Measurements from ENCODE around the gene RBBP6.

The RBBP6 gene

DNA sequence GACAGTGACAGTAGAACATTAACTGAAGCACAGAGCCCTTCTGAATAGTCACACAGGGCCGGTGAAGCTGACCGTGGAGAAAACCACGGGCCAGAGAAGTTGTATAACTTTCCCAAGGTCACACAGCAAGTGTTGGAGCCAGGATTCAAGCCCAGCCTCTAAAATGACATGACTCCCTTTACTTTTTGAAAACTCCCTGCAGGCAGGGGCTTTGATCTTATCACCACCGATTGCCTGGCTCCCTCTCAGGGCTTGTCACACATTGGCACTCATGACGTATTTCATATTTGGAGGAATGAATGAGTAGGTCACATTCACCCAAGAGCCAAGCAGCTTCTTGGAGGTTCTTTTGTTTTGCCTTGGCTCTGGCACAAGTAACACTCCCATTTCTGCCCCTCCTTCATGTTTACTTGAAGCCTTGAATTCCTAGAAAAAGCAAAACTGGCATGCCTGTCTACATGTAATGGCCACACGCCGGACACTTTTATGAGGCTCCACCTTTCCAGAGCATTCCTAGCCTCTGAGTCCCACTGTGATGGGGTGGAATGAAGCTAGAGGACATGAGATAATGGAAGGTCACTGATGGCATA, 13.3 kb upstream of the RBBP6 start:
- no peak for DNase-seq

- DNase-seq: no peak
Observed at GRCh38 chr16:24526701-24527495, 12.5 kb upstream of the RBBP6 start.

DNA sequence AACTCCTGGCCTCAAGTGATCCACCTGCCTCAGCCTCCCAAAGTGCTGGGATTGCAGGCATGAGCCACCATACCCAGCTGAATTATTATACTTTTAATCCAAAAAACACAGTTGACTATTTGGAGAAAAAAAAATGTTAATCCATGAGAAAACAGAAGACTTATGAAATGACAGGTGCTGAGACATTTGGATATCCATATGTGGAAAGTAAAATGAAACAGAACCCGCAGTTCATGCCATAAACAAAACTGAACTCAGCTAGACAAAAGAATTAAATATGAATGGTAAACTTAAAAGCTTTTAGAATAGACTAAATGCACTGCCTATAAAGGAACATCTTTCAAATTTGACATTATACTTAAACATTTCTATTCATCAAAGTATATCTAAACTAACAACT, 8.2 kb upstream of the RBBP6 start:
- no peak for DNase-seq

DNA sequence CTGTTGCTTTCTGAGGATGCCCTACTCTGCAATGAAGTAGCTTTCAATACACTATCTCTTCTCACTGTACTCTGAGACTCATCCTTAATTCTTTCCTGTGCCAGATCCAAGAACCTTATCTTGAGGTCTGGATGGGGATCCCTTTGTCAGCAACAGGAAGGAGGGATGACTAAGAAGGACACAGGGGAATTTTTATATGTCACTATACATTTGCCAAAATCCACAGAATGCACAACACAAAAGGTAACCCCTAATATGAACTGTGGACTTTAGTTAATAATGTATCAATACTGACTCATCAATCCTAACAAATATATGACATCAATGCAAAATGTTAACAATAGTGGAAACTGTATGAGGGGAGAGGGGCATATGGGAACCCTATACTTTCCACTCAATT, 4.7 kb upstream of the RBBP6 start:
- no peak for DNase-seq

DNA sequence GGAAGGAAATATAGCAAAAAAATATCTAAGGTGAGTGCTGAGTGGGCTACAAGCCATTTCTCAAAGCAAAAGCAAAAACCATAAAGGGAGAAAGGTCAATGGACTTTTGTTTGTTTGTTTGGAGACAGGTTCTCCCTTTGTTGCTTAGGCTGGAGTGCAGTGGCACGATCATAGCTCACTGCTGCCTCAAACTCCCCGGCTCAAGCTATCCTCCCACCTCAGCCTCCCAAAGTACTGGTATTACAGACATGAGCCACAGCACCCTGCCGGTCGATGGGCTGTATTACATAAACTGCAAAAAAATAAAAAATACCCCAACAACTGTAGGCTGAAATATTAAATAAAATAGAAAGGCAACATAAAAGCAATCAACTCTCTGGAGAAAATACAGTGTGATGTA, 3.5 kb upstream of the RBBP6 start:
- DNase-seq: no peak

DNA sequence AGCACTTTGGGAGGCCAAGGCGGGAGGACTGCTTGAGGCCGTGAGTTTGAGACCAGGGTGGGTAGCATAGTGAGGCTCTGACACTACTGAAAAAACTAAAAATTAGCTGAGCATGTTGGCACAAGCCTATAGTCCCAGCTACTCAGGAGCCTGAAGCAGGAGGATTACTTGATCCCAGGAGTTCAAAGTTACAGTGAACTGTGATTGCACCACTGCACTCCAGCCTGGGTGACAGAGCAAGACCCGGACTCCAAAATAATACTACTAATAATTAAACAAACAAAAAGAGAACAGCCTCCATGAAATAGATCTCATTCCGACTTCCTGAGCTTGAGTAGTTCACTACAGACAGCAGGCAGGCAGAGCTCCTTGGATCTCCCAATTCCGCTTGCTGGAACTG, 2.7 kb upstream of the RBBP6 start:
- DNase-seq: no peak

DNA sequence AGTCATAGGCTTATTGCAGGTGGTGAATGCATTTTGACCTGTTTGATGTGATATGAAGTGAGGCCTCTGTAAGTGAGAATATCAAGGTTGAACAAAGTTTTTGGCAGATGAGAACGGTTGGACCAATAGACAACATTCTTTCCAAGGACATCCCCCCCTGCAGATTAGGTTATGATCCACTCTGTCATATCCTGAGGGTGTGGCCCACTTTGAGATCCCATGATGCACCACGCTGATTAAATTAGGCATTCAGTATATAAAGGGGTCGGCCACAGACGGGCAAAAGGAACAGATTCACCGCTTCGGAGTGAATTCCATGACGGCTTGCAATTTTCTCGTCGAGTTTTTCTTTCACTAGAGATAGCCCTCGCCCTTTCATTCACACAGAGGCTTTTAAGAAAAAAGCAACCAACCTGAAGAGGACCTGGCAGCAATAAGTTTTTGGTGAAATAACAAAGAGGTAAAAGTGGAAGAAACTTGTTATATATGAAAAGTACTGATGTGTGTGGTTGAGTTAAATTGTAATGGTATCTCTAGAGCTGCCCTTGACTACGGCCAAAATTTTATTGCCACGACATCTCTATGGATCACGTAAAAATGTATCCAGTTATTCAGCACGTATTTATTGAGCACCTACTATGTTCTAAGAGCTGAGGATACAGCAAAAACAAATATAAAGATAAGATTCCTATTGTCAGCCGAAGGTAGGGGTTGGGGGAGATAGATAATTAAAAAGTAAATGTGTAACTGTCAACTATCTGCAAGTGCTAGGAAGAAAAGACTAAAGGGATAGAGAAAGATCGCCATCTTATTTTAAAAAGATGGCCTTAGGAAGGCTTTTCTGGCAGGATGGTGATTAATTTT, 1.7 kb upstream of the RBBP6 start:
- no peak for DNase-seq

DNA sequence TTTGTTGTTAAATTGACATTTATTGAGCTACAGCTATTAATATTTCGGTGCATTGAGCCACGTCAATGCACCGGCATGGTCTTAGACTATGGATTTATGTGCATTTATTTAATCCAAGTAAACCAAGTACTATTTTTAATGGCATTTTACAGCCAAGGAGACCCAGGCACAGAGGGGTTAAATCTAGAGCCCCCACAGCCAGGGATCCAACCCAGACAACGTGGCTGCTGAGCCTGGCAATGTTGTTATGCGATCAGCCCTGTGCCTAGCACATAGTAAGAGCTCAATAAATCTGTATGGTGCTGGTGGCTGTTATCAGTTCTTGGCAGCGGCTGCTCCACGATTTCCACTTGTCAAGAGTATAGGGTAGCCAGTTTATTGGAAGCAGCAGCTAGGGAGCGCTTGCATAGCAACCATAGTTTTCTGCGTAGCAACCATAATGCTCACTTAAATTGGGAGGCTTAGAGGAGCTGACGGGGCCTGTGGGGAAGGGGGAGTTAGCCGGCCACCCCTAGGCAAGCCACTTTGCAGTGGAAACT, 541 bp upstream of the RBBP6 start:
- peak; percentile 67 for DNase-seq

DNA sequence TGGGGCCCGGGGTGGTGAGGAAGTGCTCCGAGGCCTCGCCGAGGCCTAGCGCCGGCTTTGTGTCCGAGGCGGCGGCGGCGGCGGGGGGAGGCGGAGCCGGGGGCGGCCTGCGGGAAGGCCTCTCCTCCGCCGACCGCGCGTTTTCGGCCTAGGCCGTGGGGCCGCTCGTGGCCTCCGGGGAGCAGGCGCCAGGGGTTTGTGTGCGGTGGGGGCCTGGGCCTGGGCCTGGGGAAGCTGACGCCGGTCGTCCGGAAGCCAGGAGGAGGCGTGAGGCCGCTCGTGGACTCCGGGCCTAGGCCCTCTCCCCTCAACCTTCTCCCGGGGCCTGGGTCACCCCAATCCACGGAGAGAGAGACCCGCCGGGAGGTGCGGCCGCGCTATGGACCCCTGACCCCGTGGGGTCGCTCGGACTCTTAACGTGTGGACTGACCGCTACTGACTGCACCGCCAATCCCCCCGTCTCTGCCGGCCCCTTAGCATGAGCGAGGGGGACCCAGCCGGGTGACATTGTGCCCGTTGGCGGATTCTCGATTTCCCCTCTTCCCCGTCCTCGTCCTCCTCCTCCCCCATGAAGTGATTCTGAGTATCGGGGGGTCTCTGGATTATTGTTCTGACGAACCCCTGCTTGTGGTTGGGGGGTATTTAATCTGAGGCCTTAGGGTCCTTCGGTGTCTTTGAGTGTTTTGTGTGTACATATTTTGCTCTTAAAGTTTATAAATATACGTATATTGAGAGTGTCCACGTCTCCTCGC, 660 bp downstream of the RBBP6 start:
- no peak for DNase-seq

GRCh38 chr16:24540602-24541210, 1.3 kb downstream of the RBBP6 start:
- DNase-seq: no peak

GRCh38 chr16:24541233-24541933, 2.0 kb downstream of the RBBP6 start:
- DNase-seq: no peak

GRCh38 chr16:24543949-24544348, 4.6 kb downstream of the RBBP6 start:
- DNase-seq: no peak

GRCh38 chr16:24544640-24545039, 5.3 kb downstream of the RBBP6 start:
- no peak for DNase-seq

DNA sequence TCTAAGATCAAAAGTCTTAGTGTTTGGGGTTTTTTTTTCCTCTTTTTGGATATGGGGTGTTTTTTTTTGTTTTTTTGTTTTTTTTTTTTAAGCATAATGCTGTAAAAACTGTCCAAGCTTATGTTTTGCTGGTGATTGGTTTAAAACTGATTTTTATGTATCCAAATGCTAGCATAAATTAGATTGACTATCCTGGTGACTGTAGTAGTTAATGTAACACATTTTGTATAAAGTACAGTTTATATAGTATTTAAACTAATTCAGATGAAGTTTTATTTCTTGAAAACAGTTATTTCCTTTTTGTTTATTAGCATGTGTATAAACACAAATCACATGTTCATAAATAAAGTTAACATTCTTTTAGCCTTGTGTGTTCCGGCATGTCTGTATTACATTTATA, 10.9 kb downstream of the RBBP6 start:
- DNase-seq: no peak

DNA sequence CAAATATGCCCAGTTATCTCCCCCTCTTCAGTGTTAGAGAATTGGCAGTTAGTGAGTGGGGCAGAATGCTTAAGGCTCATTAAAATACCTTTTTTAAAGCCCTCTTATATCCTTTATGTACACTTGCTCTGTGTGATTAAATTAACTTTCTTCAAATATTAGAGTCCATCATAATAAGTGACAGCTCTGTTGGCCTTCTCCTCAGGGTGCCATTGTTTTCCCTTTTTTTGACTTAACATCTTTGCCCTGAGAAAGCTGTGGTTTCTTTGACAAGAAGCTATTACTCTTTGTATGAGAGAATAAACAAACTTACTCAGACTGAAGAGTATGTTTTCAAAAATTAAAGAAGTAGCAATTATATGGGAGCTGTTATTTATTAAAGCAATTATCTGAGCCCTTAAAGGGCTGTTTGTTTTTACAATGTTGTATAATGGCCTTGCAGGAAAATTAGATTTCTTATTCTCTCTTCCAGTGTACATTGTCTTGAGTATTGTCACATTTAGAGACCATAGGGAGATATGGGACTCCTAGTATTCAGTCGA, 13.4 kb downstream of the RBBP6 start:
- peak; percentile 53 for DNase-seq

DNA sequence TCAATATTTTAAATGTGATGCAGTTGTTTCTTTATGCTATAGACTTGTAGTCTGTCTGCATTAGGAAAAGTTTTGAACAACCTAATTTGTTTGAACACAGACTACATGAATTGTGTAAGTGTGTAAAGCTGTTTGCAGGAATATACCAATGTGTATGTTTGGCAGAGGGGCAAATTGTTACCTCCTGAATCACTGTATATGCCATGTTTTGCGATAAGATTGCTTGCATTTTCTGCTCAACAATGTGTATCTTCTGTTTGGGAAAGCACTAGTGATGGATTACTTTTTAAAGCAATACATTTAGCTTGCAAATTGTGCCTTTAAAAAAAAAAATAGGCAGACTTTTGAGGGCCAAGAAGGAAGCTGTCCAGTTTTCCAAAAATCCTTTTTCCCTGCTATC, 14.6 kb downstream of the RBBP6 start:
- DNase-seq: no peak

DNA sequence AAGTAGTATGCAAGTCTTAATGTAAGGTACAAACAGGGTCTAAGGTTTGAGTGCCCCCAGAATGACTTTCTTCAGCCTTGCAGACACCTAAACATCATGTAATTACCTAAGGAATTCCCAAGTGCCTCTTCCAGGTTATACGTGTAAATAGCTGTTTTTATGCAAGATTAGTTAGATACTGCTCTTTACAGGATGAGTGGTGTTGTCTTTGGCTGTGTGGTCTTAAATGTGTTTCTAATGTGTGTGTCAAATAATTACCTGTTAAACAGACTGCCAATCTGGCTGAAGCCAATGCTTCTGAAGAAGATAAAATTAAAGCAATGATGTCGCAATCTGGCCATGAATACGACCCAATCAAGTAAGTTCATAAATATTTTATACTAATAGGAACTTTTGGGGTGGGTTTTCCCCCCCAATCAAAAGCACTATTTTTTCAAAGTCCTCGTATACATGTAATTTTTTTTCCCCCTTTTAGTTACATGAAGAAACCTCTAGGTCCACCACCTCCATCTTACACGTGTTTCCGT, 16.0 kb downstream of the RBBP6 start:
- DNase-seq: no peak

GRCh38 chr16:24562811-24563210, 23.4 kb downstream of the RBBP6 start:
- no peak for DNase-seq

DNA sequence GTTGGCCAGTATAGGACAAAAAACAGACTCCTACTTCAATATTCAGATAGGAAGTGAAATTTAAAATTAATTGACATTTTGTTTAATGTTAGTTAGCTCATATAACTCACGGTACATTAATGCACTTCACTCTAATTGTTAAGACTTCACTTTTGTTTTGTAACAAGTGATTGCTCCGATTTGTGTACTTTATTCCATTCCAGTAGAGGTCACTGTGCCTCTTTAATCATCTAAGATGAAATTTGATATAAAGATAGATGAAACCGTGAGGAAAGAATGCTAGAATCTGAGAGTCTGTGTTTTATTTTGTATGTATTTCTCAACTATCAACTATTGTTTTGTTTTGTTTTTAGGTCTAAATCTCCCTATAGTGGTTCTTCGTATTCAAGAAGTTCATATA, 29.0 kb downstream of the RBBP6 start:
- DNase-seq: no peak

GRCh38 chr16:24571096-24571495, 31.7 kb downstream of the RBBP6 start:
- no peak for DNase-seq

DNA sequence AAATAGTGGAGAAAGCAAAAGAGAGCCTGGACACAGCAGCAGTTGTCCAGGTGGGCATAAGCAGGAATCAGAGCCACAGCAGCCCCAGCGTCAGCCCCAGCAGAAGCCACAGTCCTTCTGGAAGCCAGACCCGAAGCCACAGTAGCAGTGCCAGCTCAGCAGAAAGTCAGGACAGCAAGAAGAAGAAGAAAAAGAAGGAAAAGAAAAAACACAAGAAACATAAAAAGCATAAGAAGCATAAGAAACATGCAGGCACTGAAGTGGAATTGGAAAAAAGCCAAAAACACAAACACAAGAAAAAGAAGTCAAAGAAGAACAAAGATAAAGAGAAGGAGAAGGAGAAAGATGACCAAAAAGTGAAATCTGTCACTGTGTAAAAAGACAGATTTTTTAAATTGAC, 32.7 kb downstream of the RBBP6 start:
- DNase-seq: no peak
